Psoas muscle (tissue), 8 donors: ENCODE measurements around the gene HPX. TPM values are rescaled to one million over a fixed set of nuclear protein-coding genes. Genes with fewer than 3 reads are reported as not detected.
A peak's percentile ranks its signal among the peaks of the same experiment; 100 is the strongest.

Source experiments
- ATAC-seq, 4 donors: fragments of 200-7000 bp; cut with Tn5 transposase; one replicate each; pipeline ENCODE4 v1.9.1; 2020; ENCODE audit warnings: moderate library complexity in 3 of 4, mild to moderate bottlenecking in 2 of 4
- DNase-seq, 2 donors: peaks; one replicate each; pipeline ENCODE4 v3.0.0-alpha.2; 2020
- H3K27ac ChIP-seq: fragments of 200-600 bp; one replicate; pipeline ENCODE4 v1.8.0; 2022
- H3K27me3 ChIP-seq, 3 donors: fragments of 200-600 bp in 1 of 3; one replicate each; pipeline versions ENCODE4 v1.6.1 to v1.8.0; 2013 to 2022; ENCODE audit warnings: low read length in 2 of 3, mild to moderate bottlenecking in 2 of 3, moderate library complexity in 1 of 3; ENCODE audit not compliant: insufficient read depth in 3 of 3
- H3K36me3 ChIP-seq, 2 donors: fragments of 200-600 bp in 1 of 2; one replicate each; pipeline versions ENCODE4 v1.6.1 to v1.8.0; 2013 to 2022; ENCODE audit warnings: low read depth in 1 of 2, mild to moderate bottlenecking in 1 of 2, moderate library complexity in 1 of 2; ENCODE audit not compliant: insufficient read depth in 1 of 2
- H3K4me1 ChIP-seq: fragments of 200-600 bp; one replicate; pipeline ENCODE4 v1.8.0; 2022
- H3K4me3 ChIP-seq: fragments of 200-600 bp; one replicate; pipeline ENCODE4 v1.8.0; 2022; ENCODE audit warnings: mild to moderate bottlenecking
- H3K9me3 ChIP-seq: fragments of 200-600 bp; one replicate; pipeline ENCODE4 v1.8.0; 2022
- WGBS, 3 donors: extraction: QIAGEN DNeasy Blood & Tissue Kit; methylation state at CpG; one replicate each; pipeline versions ENCODE4 v1.1.6 to v1.1.7; 2013; 5-methylcytosine and 5-hydroxymethylcytosine counted together
- intact Hi-C, 2 donors: fragments of 100-400 bp; cut with DNase I; formaldehyde crosslinking; loops; one replicate each; pipeline versions ENCODE4 v1.11.0 to v1.14.2; 2022
- polyA plus RNA-seq, 3 donors: library from polyadenylated mRNA; stranded (reverse); fragments of 200-250 nt; gene quantifications; one replicate each; pipeline ENCODE4 v1.2.3, GENCODE V29; 2013
- total RNA-seq, 4 donors: library from RNA; stranded (reverse); fragmentation: NEBNext Ultra II Directional in 2 of 4; extraction: Animal tissue kit (Norgen Biotek cat#: 25700) in 2 of 4; gene quantifications; one replicate each; pipeline versions ENCODE4 v1.2.1 to v1.2.4, GENCODE V29; 2021 to 2023
- TF ChIP-seq, protein P1 (sequence below): fragments of 200-600 bp; IDR thresholded peaks from one replicate; pipeline ENCODE4 v1.8.0; 2022; ENCODE audit warnings: antibody characterized with exemption
- donor health status: healthy with polysubstance abuse.
- donor health status: DM: no; HTN: no; CAD: no; lungs with moderate emphysema.
- donor health status: Bipolar disorder and iron deficiency.
- donor health status: healthy.
- donor health status: DM: yes; HTN: yes; CAD: no.
- donor health status: DM: no; HTN: no; CAD: no.
- donor health status: DM: no; HTN: no; CAD: no.
- donor health status: DM: yes; HTN: yes; CAD: no.

Gene HPX
- total and polyA plus RNA-seq, 7 donors = 0.04 to 0.75 (median 0.35) TPM; not detected in 1

GRCh38 chr11:6472934-6473333 lies 32.1 kb upstream of the HPX start:
- 17 to 42% (median 20%) methylated on average over 1 of the region's 1 CpG for WGBS, 3 donors
- no peak overlapping the region for H3K27ac ChIP-seq
- TF ChIP-seq, protein P1, sequence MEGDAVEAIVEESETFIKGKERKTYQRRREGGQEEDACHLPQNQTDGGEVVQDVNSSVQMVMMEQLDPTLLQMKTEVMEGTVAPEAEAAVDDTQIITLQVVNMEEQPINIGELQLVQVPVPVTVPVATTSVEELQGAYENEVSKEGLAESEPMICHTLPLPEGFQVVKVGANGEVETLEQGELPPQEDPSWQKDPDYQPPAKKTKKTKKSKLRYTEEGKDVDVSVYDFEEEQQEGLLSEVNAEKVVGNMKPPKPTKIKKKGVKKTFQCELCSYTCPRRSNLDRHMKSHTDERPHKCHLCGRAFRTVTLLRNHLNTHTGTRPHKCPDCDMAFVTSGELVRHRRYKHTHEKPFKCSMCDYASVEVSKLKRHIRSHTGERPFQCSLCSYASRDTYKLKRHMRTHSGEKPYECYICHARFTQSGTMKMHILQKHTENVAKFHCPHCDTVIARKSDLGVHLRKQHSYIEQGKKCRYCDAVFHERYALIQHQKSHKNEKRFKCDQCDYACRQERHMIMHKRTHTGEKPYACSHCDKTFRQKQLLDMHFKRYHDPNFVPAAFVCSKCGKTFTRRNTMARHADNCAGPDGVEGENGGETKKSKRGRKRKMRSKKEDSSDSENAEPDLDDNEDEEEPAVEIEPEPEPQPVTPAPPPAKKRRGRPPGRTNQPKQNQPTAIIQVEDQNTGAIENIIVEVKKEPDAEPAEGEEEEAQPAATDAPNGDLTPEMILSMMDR = no peak
- H3K9me3 ChIP-seq = no peaks in the 10 kb centered on the region
- no peaks in the 10 kb centered on the region for H3K27me3 ChIP-seq
- H3K4me1 ChIP-seq = peaks cover 19% of the 10 kb centered on the region
- H3K36me3 ChIP-seq = peaks cover 0 to 17% of the 10 kb centered on the region in 2 donors
- ATAC-seq (no peak), DNase-seq (no peak)
- H3K4me3 ChIP-seq = peak overlapping the region; percentile 91
- intact Hi-C loops = loop anchor here (5.0 to 10.0 kb wide), 2 partner anchors 134 to 238 kb away; partner anchors contain the start of genes CNGA4 (in 2 of the 2) and FHIP1B (in 2 of the 2)

DNA sequence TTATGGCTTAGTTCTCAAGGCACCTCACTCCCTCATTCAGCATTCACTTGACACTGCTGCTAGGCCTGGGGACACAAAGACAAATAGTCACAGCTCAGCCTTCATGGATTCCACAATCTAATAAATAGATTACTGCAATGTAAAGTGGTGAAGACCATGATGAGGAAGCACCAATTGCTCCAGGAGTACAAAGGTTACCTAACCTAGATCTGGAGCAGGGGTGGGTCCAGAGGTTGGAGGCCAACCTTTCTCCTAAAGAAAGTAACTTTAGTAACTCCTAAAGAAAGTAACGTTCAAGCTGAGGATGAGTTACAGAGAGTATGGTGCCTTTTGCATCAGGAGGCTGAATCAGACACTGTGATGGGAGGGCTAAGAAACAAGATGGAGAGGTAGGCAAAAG lies 28.8 kb upstream of the HPX start:
- DNase-seq = no peak
- intact Hi-C loops = no loop called here
- Histone ChIP-seq H3K9me3 (no peaks in the 10 kb centered on the region), H3K36me3 (peaks cover 0 to 13% of the 10 kb centered on the region in 2 donors), H3K27ac (peak overlapping the region; percentile 58), H3K27me3 (no peaks in the 10 kb centered on the region), H3K4me3 (no peak overlapping the region), H3K4me1 (peaks cover 26% of the 10 kb centered on the region)
- TF ChIP-seq, protein P1 = no peak
- 85 to 91% (median 88%) methylated on average over 1 of the region's 1 CpG for WGBS, 3 donors
- no peak for ATAC-seq

DNA sequence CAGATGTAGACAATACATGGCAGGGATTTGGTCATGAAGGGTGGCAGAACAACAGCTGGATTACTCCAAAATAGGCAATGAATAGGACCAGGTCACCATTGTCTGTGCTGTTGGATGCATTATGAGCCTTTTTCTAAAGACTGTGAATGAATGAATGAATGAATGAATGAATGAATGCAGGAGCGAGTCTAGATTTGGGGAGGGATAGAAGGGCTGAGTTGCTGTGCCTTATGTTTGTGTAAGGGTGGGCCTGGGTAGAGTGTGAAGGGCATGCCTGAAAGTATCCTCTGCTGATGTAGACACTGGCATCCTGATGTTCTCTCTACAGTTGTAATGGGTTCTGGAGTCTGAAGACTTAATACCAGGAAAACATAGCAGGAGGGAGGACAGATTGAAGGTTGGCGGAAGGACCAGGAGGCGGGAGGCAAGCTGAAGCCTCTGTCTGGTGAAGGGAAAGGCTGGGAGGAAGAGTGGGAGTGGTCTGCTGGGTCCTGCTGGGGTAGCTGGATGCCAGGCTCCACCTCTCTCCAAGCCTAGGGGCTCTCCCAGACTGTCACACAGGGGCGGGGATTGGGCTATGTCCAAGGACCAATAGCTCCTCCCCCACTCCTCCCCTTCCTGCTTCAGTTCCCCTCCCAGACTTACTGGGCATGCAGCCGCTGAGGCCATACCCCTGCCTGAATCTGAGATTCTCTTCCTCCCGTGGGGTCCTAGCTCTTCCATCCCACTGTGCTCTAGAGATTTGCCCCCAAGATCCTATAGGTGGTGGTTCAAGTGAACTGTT lies 28.1 kb upstream of the HPX start:
- Histone ChIP-seq H3K36me3 (peaks cover 3 to 20% of the 10 kb centered on the region in 2 donors), H3K27me3 (no peaks in the 10 kb centered on the region), H3K4me3 (no peak overlapping the region), H3K9me3 (no peaks in the 10 kb centered on the region), H3K27ac (peak overlapping the region; percentile 58), H3K4me1 (peaks cover 26% of the 10 kb centered on the region)
- DNase-seq = peak; percentile 84 to 92
- intact Hi-C loops = no loop called here
- TF ChIP-seq, protein P1 = no peak
- peak; percentile 16 to 50 (median 46) for ATAC-seq
- WGBS, 3 donors = 28 to 53% (median 43%) methylated on average over 5 to 6 of the region's 6 CpGs

DNA sequence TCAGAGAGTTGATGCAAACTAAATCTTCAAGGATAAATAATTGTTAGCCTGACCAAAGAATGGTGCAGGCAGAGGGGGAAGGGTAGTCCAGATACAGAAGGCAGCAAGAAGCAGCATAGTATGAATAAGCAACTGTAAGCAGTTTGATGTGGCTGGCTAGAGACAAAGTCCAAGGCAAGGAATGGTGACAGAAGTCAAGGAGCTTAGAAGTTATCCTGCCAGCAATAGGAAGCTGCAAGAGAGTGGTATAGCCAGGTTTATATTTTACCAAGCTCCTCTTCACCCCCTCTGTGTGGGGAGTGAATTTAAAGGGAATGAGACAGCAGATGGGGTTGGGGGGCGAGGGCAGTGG lies 18.3 kb upstream of the HPX start:
- H3K36me3 ChIP-seq = peaks cover 4 to 95% of the 10 kb centered on the region in 2 donors
- intact Hi-C loops = no loop called here

More for the DNA sequence above, 18.3 kb upstream of the HPX start:
- WGBS, 3 donors = 89 to 94% (median 91%) methylated on average over 1 of the region's 1 CpG
- Histone ChIP-seq H3K4me1 (peaks cover 11% of the 10 kb centered on the region), H3K27ac (no peak overlapping the region), H3K27me3 (no peaks in the 10 kb centered on the region), H3K4me3 (no peak overlapping the region), H3K9me3 (no peaks in the 10 kb centered on the region)
- no peak for DNase-seq
- no peak for ATAC-seq
- TF ChIP-seq, protein P1 = no peak
